ENCODE results near the gene PSMC3IP.

GRCh38 chr17:42603318-42603717 is 25.8 kb upstream of the PSMC3IP start:
- TF ChIP-seq FOXM1 (IDR thresholded peaks at IDR 0.05; ENCODE audit: borderline replicate concordance, low read depth) (no peak), RAD21 (IDR thresholded peaks at IDR 0.05; ENCODE audit: low read depth) (no peak), CEBPB (IDR thresholded peaks at IDR 0.05) (no peak), MAX (IDR thresholded peaks at IDR 0.05) (no peak)

All from Ishikawa (cell line).